ENCODE measurements around the gene SPRR2D. TPM values are rescaled to one million over a fixed set of nuclear protein-coding genes. Genes with fewer than 3 reads are reported as not detected.

The SPRR2D gene
- total and polyA plus RNA-seq, 2 of the 8 experiments (the other 6 are each of a cell fraction or from before 2014, with no cell fraction given) = not detected

DNA sequence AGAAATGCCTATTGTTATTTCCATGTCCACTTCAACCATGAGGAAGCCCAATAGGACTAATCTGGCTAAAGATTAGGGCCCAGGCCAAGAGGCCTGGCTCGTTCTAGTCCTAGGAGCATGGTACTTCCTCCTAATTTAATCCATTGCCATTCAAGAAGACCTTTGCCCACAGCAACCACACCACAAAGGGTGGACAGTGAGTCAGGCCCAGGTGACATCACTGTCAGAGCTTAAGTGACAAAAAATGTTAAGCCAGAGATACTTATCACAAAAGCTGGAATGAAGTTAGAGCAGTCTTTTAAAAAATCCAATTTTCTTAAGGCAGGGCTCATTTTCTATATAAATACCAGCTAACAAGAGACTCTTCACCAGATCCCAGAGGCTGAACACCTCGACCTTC is 39.5 kb downstream of the SPRR2D start, which contains the start of gene SPRR3:
TSS of gene SPRR3 (plus strand) at position 368 of the 400 bp plus-strand sequence. CDS start 1,272 bp downstream, outside the sequence.
- no peak within 1 kb of the TSS for H3K27ac ChIP-seq (ENCODE audit: low read depth, low read length)
- H3K18ac ChIP-seq (ENCODE audit: extremely low read depth, low read length) = no peak within 1 kb of the TSS
- peaks cover 0 to 4% (median 2%) of the 10 kb centered on the region in 4 experiments; a peak in 1 of 7 replicates for H3K4me1 ChIP-seq (replicated peaks in 1 of 4; ENCODE audit: control insufficient read depth in 3 of 4, insufficient read depth in 4 of 4, low read length in 3 of 4)
- FAIRE-seq (no peak), DNase-seq (ENCODE audit: low read depth in 1 of 2, low spot score in 2 of 2) (no peak)
- no peak within 1 kb of the TSS for H2AK5ac ChIP-seq (ENCODE audit: low read depth, low read length)
- ChIA-PET POLR2A (ENCODE audit: partially characterized antibody) (no interaction called here), CTCF (ENCODE audit: partially characterized antibody) (interaction anchor here (1.2 to 2.7 kb wide), 3 partner anchors 10 to 191 kb away, joined by 3 to 7 read pairs (median 3); no protein-coding TSS in a partner anchor)
- H4K20me1 ChIP-seq (replicated peaks in 1 of 2; ENCODE audit: control insufficient read depth in 1 of 2, insufficient read depth in 2 of 2, low read length in 2 of 2) = no peaks in the 10 kb centered on the region
- no peaks in the 10 kb centered on the region for H3K79me2 ChIP-seq (ENCODE audit: control insufficient read depth in 1 of 2, insufficient read depth in 2 of 2, low read length in 2 of 2)
- no peak within 1 kb of the TSS for H2AFZ ChIP-seq (ENCODE audit: low read length)
- no peak within 1 kb of the TSS for H3K14ac ChIP-seq (ENCODE audit: insufficient read length)
- H3K56ac ChIP-seq (replicated peaks; ENCODE audit: insufficient read length, low read depth, low read length) = no peak within 1 kb of the TSS
- no peak within 1 kb of the TSS for H3K23ac ChIP-seq (ENCODE audit: insufficient read length)
- H3K23me2 ChIP-seq (ENCODE audit: low read depth, low read length) = no peaks in the 10 kb centered on the region; the same call in 1 of the 2 replicates
- H3K9ac ChIP-seq (replicated peaks in 1 of 4; ENCODE audit: extremely low read depth in 1 of 4, low read depth in 3 of 4, low read length in 3 of 4) = no peak within 1 kb of the TSS
- H2BK120ac ChIP-seq (replicated peaks; ENCODE audit: low read depth, low read length) = no peak within 1 kb of the TSS
- H4K8ac ChIP-seq (ENCODE audit: extremely low read depth, insufficient read depth, low read length) = no peak within 1 kb of the TSS
- no peak within 1 kb of the TSS for H2BK5ac ChIP-seq (ENCODE audit: low read depth, low read length)
- no peak within 1 kb of the TSS for H4K5ac ChIP-seq (ENCODE audit: insufficient read length, low read depth, low read length)
- WGBS, 2 experiments (ENCODE audit: extremely low coverage in 1 of 2, insufficient coverage in 1 of 2, insufficient read length in 1 of 2, insufficient replicate concordance in 2 of 2, low coverage in 1 of 2, low lambda C conversion rate in 2 of 2, missing lambda C conversion rate in 1 of 2) = 85% methylated on average over 2 of the region's 2 CpGs; no CpG with 5 or more reads in 1 of the 2 experiments
- no peaks in the 10 kb centered on the region for H3K36me3 ChIP-seq (ENCODE audit: control insufficient read depth in 2 of 4, insufficient read depth in 4 of 4, low read length in 3 of 4)
- H3K79me1 ChIP-seq (ENCODE audit: low read depth, low read length) = no peaks in the 10 kb centered on the region
- H3K27me3 ChIP-seq (replicated peaks in 1 of 4; ENCODE audit: control insufficient read depth in 3 of 4, extremely low read depth in 1 of 4, insufficient read depth in 3 of 4, low read length in 3 of 4) = no peaks in the 10 kb centered on the region
- no peak within 1 kb of the TSS for H2BK12ac ChIP-seq (ENCODE audit: low read depth, low read length)
- no peak within 1 kb of the TSS for H3K4me3 ChIP-seq (ENCODE audit: extremely low read depth in 1 of 4, insufficient read depth in 2 of 4, low read depth in 3 of 4, low read length in 4 of 4)
- no peaks in the 10 kb centered on the region for H3K9me3 ChIP-seq (ENCODE audit: insufficient read depth in 2 of 2, low read depth in 1 of 2, low read length in 1 of 2)
- no peak within 1 kb of the TSS for H3K4me2 ChIP-seq (ENCODE audit: insufficient read depth in 1 of 2, low read depth in 2 of 2, low read length in 2 of 2)
- no peak within 1 kb of the TSS for H4K91ac ChIP-seq (replicated peaks; ENCODE audit: insufficient read length, low read length)
- no peak within 1 kb of the TSS for H2BK15ac ChIP-seq (ENCODE audit: low read length)
- H3K4ac ChIP-seq (replicated peaks; ENCODE audit: insufficient read length, low read depth, low read length) = no peak within 1 kb of the TSS
- no peak within 1 kb of the TSS for H2BK20ac ChIP-seq (ENCODE audit: low read length)
- no peak for TF ChIP-seq RNF2 (IDR thresholded peaks at IDR 0.05; ENCODE audit: borderline replicate concordance, low read depth, low read length, missing control alignments, poor library complexity, severe bottlenecking)
- no peak for TF ChIP-seq RAD21 (IDR thresholded peaks at IDR 0.05 in 1 of 2, conservative IDR thresholded peaks at IDR 0.05 in 1 of 2; ENCODE audit: low read depth in 2 of 2, low read length in 2 of 2)
- no peak for TF ChIP-seq SP4 (IDR thresholded peaks at IDR 0.05; ENCODE audit: low read length)
- TF ChIP-seq RXRA (IDR thresholded peaks at IDR 0.05; ENCODE audit: insufficient read depth, low read depth, low read length) = no peak
- TF ChIP-seq BCL11A (IDR thresholded peaks at IDR 0.05; ENCODE audit: low read depth in 2 of 2, low read length in 2 of 2) = no peak
- TF ChIP-seq MAFK (IDR thresholded peaks at IDR 0.05; ENCODE audit: low read depth, low read length) = no peak
- no peak for TF ChIP-seq SIX5 (IDR thresholded peaks at IDR 0.05; ENCODE audit: low read depth, low read length)
- TF ChIP-seq TAF7 (optimal IDR thresholded peaks at IDR 0.05; ENCODE audit: borderline replicate concordance, low read depth, low read length) = no peak
- no peak for TF ChIP-seq SIN3A (conservative IDR thresholded peaks at IDR 0.05 in 1 of 2, IDR thresholded peaks at IDR 0.05 in 1 of 2; ENCODE audit: low read depth in 1 of 2, low read length in 2 of 2)
- no peak for TF ChIP-seq E2F6 (IDR thresholded peaks at IDR 0.05)
- no peak for TF ChIP-seq SP2 (IDR thresholded peaks at IDR 0.05; ENCODE audit: low read length)
- no peak for TF ChIP-seq HDAC2 (IDR thresholded peaks at IDR 0.05; ENCODE audit: borderline replicate concordance in 1 of 2, low read depth in 2 of 2, low read length in 2 of 2)
